Testis (tissue), 2 donors: ENCODE results near the gene TMEM116.
"Not testable (repeated sequence)": the region's sequence is repeated elsewhere in the genome, so short reads cannot be mapped to it uniquely, and the experiment has no call there.

Experiments
- POLR2A ChIP-seq: fragments of 450-650 bp; IDR thresholded peaks from one replicate; pipeline ENCODE4 v1.6.1; 2017; ENCODE audit warnings: antibody characterized with exemption, mild to moderate bottlenecking, moderate library complexity
- TF ChIP-seq, protein P1 (sequence below), 3 experiments: fragments of 450-650 bp in 2 of 3; fragments of 200-600 bp in 1 of 3; sonication (generic) in 1 of 3; IDR thresholded peaks; one replicate each; pipeline ENCODE4 v1.5.1; 2016 to 2019; ENCODE audit warnings: antibody characterized with exemption in 3 of 3, mild to moderate bottlenecking in 2 of 3, moderate library complexity in 1 of 3

DNA sequence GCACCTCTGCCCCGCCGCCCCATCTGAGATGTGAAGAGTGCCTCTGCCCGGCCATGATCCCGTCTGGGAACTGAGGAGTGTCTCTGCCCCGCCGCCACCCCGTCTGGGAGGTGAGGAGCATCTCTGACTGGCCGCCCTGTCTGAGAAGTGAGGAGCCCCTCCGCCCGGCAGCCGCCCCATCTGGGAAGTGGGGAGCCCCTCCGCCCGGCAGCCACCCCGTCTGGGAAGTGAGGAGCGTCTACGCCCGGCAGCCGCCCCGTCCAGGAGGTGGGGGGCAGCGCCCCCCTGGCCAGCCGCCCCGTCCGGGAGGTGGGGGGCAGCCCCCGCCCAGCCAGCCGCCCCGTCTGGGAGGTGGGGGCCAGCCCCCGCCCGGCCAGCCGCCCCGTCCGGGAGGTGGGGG is 55.7 kb downstream of the TMEM116 start:
- TF ChIP-seq, protein P1, sequence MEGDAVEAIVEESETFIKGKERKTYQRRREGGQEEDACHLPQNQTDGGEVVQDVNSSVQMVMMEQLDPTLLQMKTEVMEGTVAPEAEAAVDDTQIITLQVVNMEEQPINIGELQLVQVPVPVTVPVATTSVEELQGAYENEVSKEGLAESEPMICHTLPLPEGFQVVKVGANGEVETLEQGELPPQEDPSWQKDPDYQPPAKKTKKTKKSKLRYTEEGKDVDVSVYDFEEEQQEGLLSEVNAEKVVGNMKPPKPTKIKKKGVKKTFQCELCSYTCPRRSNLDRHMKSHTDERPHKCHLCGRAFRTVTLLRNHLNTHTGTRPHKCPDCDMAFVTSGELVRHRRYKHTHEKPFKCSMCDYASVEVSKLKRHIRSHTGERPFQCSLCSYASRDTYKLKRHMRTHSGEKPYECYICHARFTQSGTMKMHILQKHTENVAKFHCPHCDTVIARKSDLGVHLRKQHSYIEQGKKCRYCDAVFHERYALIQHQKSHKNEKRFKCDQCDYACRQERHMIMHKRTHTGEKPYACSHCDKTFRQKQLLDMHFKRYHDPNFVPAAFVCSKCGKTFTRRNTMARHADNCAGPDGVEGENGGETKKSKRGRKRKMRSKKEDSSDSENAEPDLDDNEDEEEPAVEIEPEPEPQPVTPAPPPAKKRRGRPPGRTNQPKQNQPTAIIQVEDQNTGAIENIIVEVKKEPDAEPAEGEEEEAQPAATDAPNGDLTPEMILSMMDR (IDR thresholded peaks at IDR 0.05), result not testable (repeated sequence)
- not testable (repeated sequence) for TF ChIP-seq POLR2A
